Measurements from ENCODE around the gene PEX5.

DNA sequence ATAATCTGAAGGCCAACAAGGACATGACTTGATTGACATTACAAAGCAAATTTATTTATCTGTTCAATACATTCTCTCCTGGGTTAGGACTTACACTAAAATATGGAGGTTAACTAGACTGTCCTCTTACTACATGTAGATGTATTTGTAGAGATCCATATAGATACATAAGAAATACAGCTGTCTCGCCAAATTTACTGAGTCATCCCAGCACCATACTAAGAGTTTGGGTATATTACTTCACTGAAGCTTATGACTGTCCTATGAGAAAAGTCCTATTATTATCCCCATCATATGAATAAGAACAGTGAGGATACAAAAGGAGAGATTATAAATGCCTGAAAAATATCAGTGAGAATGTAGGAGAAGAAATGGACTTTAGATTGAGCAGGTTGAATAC is 69.6 kb downstream of the PEX5 start:
- TF ChIP-seq, protein P1, sequence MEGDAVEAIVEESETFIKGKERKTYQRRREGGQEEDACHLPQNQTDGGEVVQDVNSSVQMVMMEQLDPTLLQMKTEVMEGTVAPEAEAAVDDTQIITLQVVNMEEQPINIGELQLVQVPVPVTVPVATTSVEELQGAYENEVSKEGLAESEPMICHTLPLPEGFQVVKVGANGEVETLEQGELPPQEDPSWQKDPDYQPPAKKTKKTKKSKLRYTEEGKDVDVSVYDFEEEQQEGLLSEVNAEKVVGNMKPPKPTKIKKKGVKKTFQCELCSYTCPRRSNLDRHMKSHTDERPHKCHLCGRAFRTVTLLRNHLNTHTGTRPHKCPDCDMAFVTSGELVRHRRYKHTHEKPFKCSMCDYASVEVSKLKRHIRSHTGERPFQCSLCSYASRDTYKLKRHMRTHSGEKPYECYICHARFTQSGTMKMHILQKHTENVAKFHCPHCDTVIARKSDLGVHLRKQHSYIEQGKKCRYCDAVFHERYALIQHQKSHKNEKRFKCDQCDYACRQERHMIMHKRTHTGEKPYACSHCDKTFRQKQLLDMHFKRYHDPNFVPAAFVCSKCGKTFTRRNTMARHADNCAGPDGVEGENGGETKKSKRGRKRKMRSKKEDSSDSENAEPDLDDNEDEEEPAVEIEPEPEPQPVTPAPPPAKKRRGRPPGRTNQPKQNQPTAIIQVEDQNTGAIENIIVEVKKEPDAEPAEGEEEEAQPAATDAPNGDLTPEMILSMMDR (IDR thresholded peaks at IDR 0.05 in 4 of 5, conservative IDR thresholded peaks at IDR 0.05 in 1 of 5): no peak
- no peak for TF ChIP-seq POLR2A (IDR thresholded peaks at IDR 0.05)
